IPS-15b (cell line): ENCODE data around the gene OPRM1.
A peak's percentile ranks its signal among the peaks of the same experiment; 100 is the strongest.

Source experiments
- H3K27me3 ChIP-seq: one replicate; pipeline ENCODE4 v1.6.1; 2013; ENCODE audit warnings: low read length; ENCODE audit not compliant: control insufficient read depth, insufficient read depth
- H3K36me3 ChIP-seq: one replicate; pipeline ENCODE4 v1.6.1; 2013; ENCODE audit warnings: low read length; ENCODE audit not compliant: control insufficient read depth, insufficient read depth
- H3K4me1 ChIP-seq: one replicate; pipeline ENCODE4 v1.6.1; 2013; ENCODE audit warnings: mild to moderate bottlenecking, low read length; ENCODE audit not compliant: control insufficient read depth, insufficient read depth
- H3K4me3 ChIP-seq: one replicate; pipeline ENCODE4 v1.5.1; 2013; ENCODE audit warnings: low read depth, low read length
- H3K9ac ChIP-seq: one replicate; pipeline ENCODE4 v1.6.1; 2013; ENCODE audit warnings: low read depth, mild to moderate bottlenecking, low read length
- H3K9me3 ChIP-seq: one replicate; pipeline ENCODE4 v1.6.1; 2013; ENCODE audit warnings: mild to moderate bottlenecking, low read length; ENCODE audit not compliant: control insufficient read depth, insufficient read depth

The OPRM1 gene

DNA sequence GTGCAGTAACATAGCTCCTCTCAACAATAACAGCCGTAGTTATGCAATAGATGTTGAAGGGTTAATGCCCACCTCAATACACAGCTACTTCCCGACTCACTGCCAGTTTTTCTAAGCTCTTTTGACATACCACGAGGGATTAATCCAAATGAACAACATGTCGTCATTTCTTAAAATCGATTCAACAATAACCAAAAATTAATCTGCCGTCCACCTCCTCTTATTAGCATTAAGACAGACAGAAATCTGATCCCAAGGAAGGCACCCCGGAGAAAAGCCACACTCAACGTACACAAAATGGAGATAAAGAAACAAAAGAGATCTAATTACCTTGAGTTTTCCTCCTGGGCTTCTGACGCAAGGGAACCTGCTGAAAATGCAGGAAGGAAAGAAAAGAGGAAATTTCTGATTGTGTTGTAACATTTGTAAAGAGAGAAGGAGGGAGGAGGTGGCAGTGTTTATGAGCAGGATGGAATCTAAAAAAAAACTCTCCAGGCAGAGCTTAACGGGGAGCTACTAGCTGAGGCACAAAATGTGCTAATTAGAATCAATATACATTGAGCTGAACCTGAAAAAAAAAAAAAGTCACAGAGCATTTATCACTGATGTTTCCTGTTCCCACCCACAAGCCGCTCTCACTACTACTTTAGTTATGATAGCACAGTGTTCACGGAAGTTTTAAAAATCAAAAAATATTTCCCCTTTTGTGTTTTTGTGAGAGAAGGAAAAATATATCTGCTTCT, 208.2 kb downstream of the OPRM1 start:
- peak overlapping the region; percentile 24 for H3K4me3 ChIP-seq
- H3K4me1 ChIP-seq: peaks cover 31% of the 10 kb centered on the region
- no peak overlapping the region for H3K9ac ChIP-seq

DNA sequence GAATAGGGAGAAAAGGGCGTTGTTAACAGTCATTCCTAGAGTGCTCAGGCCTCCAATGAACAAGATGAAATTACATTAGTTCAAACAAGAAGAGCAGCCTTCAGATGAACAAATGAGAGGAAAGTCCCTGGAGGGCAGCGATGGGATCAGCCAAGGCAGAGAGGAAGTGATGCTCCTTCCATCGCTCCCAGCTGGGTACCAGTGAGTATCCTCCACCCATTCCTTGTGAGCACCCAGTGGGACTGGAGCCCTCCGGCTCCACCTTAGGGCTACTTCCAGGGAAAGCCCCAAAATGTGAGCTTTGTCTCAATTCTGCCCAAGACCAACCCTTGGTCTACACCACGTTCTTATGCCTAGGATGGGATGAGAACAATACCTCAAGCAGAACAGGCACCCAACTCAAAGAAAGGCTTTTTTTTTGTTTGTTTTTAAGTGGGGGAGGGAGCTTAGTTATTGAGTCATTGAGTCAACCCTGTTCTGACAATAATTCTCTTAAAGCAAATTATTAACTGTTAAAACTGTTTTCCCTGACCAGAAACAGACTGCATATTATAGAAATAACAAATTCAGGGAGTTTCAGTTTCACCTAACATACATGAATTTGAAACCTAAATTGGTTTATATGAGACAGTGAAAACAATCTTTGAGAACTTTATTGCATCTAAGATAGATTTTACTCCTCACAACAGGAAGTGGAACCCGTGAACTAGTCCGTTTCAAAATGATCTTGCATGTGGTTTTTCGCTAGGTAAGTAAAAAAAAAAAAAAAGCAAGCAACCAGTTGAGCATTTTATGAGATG, 210.7 kb downstream of the OPRM1 start:
- Histone ChIP-seq H3K4me3 (no peak overlapping the region), H3K9ac (no peak overlapping the region), H3K9me3 (no peaks in the 10 kb centered on the region), H3K27me3 (no peaks in the 10 kb centered on the region), H3K4me1 (peaks cover 22% of the 10 kb centered on the region), H3K36me3 (no peaks in the 10 kb centered on the region)

More for the DNA sequence above, 208.2 kb downstream of the OPRM1 start:
- no peaks in the 10 kb centered on the region for H3K27me3 ChIP-seq
- H3K36me3 ChIP-seq: no peaks in the 10 kb centered on the region
- no peaks in the 10 kb centered on the region for H3K9me3 ChIP-seq

DNA sequence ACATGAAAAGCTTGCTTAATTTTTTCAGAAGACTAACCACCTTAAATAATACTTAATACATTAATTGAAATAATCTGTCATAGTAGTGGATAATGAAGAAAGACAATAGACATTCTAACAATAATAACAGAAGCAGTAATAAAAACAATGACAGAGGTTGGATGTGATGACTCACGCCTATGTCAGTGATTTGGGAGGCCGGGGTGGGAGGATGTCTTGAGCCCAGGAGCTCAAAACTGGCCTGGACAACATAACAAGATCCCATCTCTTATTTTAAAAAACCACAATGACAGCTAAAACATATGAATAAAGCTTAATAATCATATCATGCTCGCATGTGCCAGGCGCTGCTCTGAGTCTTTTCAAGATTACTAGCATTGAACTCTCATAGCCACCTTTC, 212.1 kb downstream of the OPRM1 start:
- Histone ChIP-seq H3K9me3 (no peaks in the 10 kb centered on the region), H3K9ac (no peak overlapping the region), H3K4me1 (peaks cover 18% of the 10 kb centered on the region)

DNA sequence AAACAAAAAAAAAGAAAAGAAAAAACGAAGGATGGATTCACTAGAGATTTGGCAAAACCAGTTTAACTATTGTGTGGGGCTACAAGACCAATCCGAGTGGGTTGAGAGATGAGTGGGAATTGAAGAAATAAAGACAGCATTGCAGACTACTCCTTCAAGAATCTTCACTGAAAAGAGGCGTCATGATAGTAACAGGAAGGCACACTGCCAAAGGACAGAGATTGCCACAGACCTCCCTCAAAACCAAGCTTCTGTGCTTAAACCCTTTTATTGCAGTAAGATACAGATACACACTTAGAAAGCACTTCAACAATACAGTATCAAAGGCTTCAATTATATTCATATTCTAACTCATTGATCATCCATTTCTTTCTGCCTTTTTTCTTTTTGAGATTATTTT, 213.6 kb downstream of the OPRM1 start:
- Histone ChIP-seq H3K9ac (no peak overlapping the region), H3K9me3 (no peaks in the 10 kb centered on the region), H3K4me1 (peaks cover 8% of the 10 kb centered on the region), H3K36me3 (no peaks in the 10 kb centered on the region), H3K27me3 (no peaks in the 10 kb centered on the region), H3K4me3 (no peak overlapping the region)

More for the DNA sequence above, 212.1 kb downstream of the OPRM1 start:
- no peaks in the 10 kb centered on the region for H3K36me3 ChIP-seq
- no peaks in the 10 kb centered on the region for H3K27me3 ChIP-seq
- H3K4me3 ChIP-seq: no peak overlapping the region

DNA sequence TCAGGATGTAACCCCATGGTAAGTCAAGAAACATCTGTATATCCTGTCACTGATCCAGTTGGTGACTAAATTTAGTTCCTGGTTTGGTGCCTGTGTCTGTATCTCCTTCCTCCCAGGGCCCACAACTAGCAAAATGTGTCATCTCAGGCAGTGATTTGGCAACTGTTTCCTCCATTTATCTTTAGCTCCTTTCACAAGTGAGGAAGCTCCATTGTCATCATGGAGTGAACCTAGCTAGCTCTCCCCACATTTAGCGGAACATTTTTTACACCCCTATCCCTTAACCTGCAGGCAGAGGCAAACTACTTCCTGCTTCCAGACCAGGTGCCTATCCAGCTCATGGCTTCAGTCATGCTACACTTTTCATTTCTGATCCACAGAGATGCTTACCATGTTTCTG, 218.0 kb downstream of the OPRM1 start:
- no peaks in the 10 kb centered on the region for H3K4me1 ChIP-seq
- no peaks in the 10 kb centered on the region for H3K9me3 ChIP-seq
- H3K4me3 ChIP-seq: no peak overlapping the region
- no peaks in the 10 kb centered on the region for H3K27me3 ChIP-seq
- no peak overlapping the region for H3K9ac ChIP-seq
- no peaks in the 10 kb centered on the region for H3K36me3 ChIP-seq

DNA sequence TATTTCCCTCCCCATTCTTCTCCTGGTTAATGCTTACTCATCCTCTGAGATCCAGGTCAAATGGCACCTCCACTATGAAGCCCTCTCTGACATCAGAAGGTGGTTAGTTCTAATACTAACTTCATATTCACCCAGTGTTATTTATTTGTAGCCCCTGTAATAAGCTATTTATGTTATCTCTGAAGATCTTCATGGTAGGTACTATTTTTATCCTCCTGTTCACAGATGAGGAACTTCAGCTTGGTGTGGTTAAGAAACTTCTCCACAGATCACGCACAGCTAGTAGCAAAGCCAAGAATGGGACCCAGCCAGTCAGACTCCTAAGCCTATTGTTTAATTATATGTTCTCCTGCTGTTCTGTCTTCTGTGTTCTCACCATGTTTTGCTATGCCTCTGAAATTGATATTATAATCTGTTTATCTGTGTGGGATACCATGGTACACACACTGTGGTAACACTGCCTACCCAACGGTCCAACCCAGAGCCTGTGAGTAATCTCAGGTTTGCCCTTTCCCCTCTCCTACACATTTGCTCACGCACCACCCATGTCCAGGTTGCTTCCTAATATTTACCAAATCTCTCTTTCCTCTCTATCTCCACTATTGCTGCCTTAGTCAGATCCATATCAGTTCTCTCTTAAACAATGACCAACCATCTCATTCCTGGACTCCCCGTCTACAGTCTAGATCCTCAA, 219.2 kb downstream of the OPRM1 start:
- Histone ChIP-seq H3K4me1 (no peaks in the 10 kb centered on the region), H3K27me3 (no peaks in the 10 kb centered on the region), H3K4me3 (no peak overlapping the region), H3K9ac (no peak overlapping the region), H3K36me3 (no peaks in the 10 kb centered on the region), H3K9me3 (no peaks in the 10 kb centered on the region)

DNA sequence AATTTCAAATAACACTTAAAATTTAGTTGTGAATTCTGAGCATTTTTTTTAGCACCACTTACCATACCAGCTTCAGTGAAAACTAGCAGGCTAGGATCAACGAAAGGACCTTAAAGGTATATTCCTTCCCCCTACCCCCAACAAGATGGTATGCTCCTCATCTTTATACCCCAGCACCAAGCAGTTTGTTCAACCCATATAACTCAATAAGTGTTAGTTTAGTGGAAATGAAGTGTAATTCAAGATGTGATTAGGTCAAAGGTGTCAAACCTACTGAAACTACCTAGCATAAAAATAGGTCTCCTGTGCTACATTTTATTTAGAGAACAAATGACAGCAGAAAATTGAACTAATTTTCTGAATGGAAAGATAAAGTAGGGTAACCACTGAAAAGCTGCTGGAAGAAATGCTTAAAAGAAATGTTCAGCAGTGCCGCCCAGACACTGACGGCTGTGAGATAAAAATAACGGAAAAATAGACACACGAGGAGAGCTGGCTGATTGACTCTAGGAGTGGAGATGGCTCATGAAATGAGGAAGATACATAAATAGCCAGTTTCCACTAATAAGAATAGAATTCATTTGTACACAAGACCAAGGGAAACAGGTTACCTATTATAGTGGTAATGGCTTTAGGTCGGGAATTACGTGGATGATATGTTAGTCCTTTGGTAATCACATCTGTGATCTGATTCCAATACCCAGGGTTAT, 222.8 kb downstream of the OPRM1 start:
- Histone ChIP-seq H3K4me1 (no peaks in the 10 kb centered on the region), H3K9me3 (no peaks in the 10 kb centered on the region), H3K36me3 (no peaks in the 10 kb centered on the region), H3K4me3 (no peak overlapping the region), H3K27me3 (no peaks in the 10 kb centered on the region), H3K9ac (no peak overlapping the region)

DNA sequence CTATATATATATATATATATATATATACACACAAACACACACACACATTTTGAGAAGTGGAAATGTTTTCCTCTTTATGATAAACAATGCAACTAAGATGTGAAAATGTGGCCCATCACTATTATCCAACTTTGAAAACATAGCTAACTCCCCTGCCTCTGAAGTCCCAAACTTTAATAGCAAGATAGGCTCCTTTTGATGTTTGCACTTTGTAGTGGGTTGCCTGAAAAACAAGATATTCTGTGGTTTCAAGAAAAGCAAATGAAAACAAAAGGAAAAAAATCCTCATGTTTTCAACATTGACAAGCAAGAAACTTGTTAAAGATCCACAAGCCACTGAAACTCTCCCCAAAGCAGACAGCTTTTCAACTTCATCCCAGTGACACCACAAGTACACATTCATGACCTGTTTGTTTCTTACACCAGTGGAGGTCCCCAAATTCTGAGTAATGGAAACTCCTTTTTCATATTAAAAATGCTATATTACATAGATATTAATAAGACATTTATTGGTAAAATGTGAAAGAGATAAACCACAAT, 227.6 kb downstream of the OPRM1 start:
- Histone ChIP-seq H3K36me3 (no peaks in the 10 kb centered on the region), H3K9me3 (no peaks in the 10 kb centered on the region), H3K4me1 (no peaks in the 10 kb centered on the region), H3K27me3 (no peaks in the 10 kb centered on the region), H3K4me3 (no peak overlapping the region), H3K9ac (no peak overlapping the region)

DNA sequence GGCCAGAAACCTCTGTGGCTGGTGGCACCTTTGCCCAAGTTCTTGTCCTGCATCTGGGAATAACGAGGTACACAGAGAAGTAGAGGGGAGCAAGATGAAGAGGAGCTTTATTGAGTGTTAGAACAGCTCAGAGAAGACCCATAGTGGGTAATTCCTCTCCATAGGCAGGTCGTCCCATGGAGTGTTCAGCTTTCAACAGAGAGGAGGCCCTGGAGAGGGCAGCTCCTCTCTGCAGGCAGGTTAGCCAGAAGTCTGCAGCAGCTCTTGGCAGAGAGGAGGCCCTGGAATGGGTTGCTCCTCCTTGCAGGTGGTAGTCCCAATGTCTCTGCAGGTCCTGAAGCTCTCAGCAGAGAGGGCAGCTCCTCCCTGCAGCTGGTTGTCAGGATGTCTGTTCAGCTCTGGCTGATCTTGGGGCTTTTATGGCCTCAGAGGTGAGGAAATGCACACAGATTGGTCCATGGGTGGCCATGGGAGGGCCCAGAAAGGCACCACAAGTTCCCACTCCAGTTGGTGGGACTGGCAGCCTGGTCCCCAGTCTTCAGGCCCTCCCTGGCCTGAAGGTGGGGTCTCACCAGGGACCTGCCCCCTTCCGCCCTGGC, 228.6 kb downstream of the OPRM1 start:
- Histone ChIP-seq H3K9ac (no peak overlapping the region), H3K4me1 (no peaks in the 10 kb centered on the region), H3K36me3 (no peaks in the 10 kb centered on the region), H3K4me3 (no peak overlapping the region), H3K27me3 (no peaks in the 10 kb centered on the region), H3K9me3 (no peaks in the 10 kb centered on the region)

DNA sequence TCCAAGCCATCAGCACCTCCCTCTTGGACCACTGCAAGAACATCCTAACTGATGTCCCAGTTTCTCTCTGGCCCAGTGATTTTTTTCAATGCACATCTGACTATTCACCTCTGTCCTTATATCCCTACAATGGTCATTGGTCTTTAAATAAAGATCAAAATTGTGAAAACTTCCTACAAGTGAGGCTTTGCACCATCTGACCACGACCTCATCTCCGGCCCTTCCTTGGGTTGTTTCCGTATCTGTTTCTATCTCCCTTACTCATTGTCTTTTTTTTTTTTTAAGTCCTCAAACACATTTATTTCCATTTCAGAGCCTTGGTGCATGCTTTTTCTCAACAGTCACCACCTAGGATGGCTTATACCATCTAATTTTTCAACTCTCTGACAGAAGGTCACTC, 229.4 kb downstream of the OPRM1 start:
- Histone ChIP-seq H3K9me3 (no peaks in the 10 kb centered on the region), H3K36me3 (no peaks in the 10 kb centered on the region), H3K9ac (no peak overlapping the region), H3K4me1 (no peaks in the 10 kb centered on the region), H3K4me3 (no peak overlapping the region), H3K27me3 (no peaks in the 10 kb centered on the region)

DNA sequence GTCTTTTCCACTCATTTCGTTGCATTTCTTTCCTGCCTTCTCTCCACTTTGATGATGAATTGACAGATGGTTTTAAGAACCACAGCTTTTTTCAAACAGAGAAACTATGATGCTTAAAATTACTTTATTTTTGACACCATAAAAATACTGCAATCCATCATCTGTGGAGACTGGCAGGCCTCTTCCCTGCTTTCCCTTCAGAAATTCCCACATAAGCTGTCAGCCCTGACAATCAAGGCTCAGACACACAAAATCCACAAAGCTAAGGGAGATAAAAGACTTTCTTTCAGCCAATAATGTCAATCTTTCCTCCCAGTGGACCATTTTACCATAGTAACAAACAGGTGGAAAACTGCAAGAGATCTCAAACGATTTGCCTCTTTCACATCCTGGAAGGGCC, 235.1 kb downstream of the OPRM1 start:
- Histone ChIP-seq H3K9me3 (no peaks in the 10 kb centered on the region), H3K4me3 (no peak overlapping the region), H3K9ac (no peak overlapping the region), H3K36me3 (no peaks in the 10 kb centered on the region), H3K4me1 (peaks cover 4% of the 10 kb centered on the region), H3K27me3 (no peaks in the 10 kb centered on the region)
